GM18868 (cell line): ENCODE results near the gene ATXN1.
"Not testable (repeated sequence)": the region's sequence is repeated elsewhere in the genome, so short reads cannot be mapped to it uniquely, and the experiment has no call there.

Source experiments
- ATAC-seq: cut with Tn5 transposase; IDR thresholded peaks from one replicate; pipeline ENCODE4 v1.9.1; 2021; ENCODE audit warnings: mild to moderate bottlenecking, moderate library complexity; ENCODE audit not compliant: unreplicated experiment

ATXN1 gene

GRCh38 chr6:16625291-16626265 lies 135.7 kb downstream of the ATXN1 start:
- no peak for ATAC-seq

- ATAC-seq, result no peak
Observed at GRCh38 chr6:16624636-16625290, 136.5 kb downstream of the ATXN1 start.

- ATAC-seq, result no peak
Observed at GRCh38 chr6:16623731-16624130, 137.5 kb downstream of the ATXN1 start.

- no peak for ATAC-seq
Observed at GRCh38 chr6:16623029-16623653, 138.1 kb downstream of the ATXN1 start.

GRCh38 chr6:16622193-16622592 lies 139.1 kb downstream of the ATXN1 start:
- ATAC-seq, result no peak

GRCh38 chr6:16621002-16621401 lies 140.3 kb downstream of the ATXN1 start:
- no peak for ATAC-seq

GRCh38 chr6:16619777-16620176 lies 141.5 kb downstream of the ATXN1 start:
- no peak for ATAC-seq

- ATAC-seq, result no peak
Observed at GRCh38 chr6:16618962-16619361, 142.3 kb downstream of the ATXN1 start.

- ATAC-seq, result not testable (repeated sequence)
Observed at GRCh38 chr6:16615215-16615614, 146.0 kb downstream of the ATXN1 start.

- ATAC-seq, result not testable (repeated sequence)
Observed at GRCh38 chr6:16614143-16614542, 147.1 kb downstream of the ATXN1 start.

GRCh38 chr6:16613504-16613903 lies 147.8 kb downstream of the ATXN1 start:
- not testable (repeated sequence) for ATAC-seq

- ATAC-seq, result no peak
Observed at GRCh38 chr6:16608444-16608843, 152.8 kb downstream of the ATXN1 start.

GRCh38 chr6:16602035-16602434 lies 159.2 kb downstream of the ATXN1 start:
- ATAC-seq, result peak; percentile 92

GRCh38 chr6:16600701-16601100 lies 160.6 kb downstream of the ATXN1 start:
- no peak for ATAC-seq

GRCh38 chr6:16600026-16600425 lies 161.2 kb downstream of the ATXN1 start:
- no peak for ATAC-seq

GRCh38 chr6:16596616-16597331 lies 164.5 kb downstream of the ATXN1 start:
- ATAC-seq, result no peak

GRCh38 chr6:16595514-16596120 lies 165.6 kb downstream of the ATXN1 start:
- no peak for ATAC-seq

GRCh38 chr6:16594849-16595248 lies 166.4 kb downstream of the ATXN1 start:
- no peak for ATAC-seq

- no peak for ATAC-seq
Observed at GRCh38 chr6:16592223-16592911, 168.9 kb downstream of the ATXN1 start.
